AG20443 (cell line): ENCODE results near the gene TNS1.
A peak's percentile ranks its signal among the peaks of the same experiment; 100 is the strongest.

Experiments used
- DNase-seq: peaks from one replicate; pipeline ENCODE4 v3.0.0; 2012; ENCODE audit warnings: low spot score, mixed read lengths

The TNS1 gene

GRCh38 chr2:217833439-217833838 lies 169.4 kb downstream of the TNS1 start:
- no peak for DNase-seq

GRCh38 chr2:217832987-217833386 lies 169.8 kb downstream of the TNS1 start:
- no peak for DNase-seq

GRCh38 chr2:217832115-217832514 lies 170.7 kb downstream of the TNS1 start:
- no peak for DNase-seq

GRCh38 chr2:217831306-217831705 lies 171.5 kb downstream of the TNS1 start:
- no peak for DNase-seq

GRCh38 chr2:217830807-217831206 lies 172.0 kb downstream of the TNS1 start:
- DNase-seq, result no peak

- no peak for DNase-seq
Measured at GRCh38 chr2:217830061-217830460, 172.7 kb downstream of the TNS1 start.

GRCh38 chr2:217829420-217829819 lies 173.4 kb downstream of the TNS1 start:
- DNase-seq, result no peak

GRCh38 chr2:217828336-217828735 lies 174.5 kb downstream of the TNS1 start:
- DNase-seq, result no peak

- peak; percentile 44 for DNase-seq
Measured at GRCh38 chr2:217827430-217828201, 175.2 kb downstream of the TNS1 start.

GRCh38 chr2:217826991-217827390 lies 175.8 kb downstream of the TNS1 start:
- DNase-seq, result no peak

- DNase-seq, result peak; percentile 28
Measured at GRCh38 chr2:217826520-217826919, 176.3 kb downstream of the TNS1 start.

- DNase-seq, result no peak
Measured at GRCh38 chr2:217825469-217826235, 177.1 kb downstream of the TNS1 start.

GRCh38 chr2:217824223-217824622 lies 178.6 kb downstream of the TNS1 start:
- DNase-seq, result no peak

- DNase-seq, result no peak
Measured at GRCh38 chr2:217823626-217824025, 179.2 kb downstream of the TNS1 start.

- DNase-seq, result peak; percentile 55
Measured at GRCh38 chr2:217822296-217823252, 180.2 kb downstream of the TNS1 start.

GRCh38 chr2:217821536-217822147 lies 181.2 kb downstream of the TNS1 start:
- DNase-seq, result no peak

- no peak for DNase-seq
Measured at GRCh38 chr2:217820904-217821303, 181.9 kb downstream of the TNS1 start.

GRCh38 chr2:217820091-217820819 lies 182.5 kb downstream of the TNS1 start:
- no peak for DNase-seq

- no peak for DNase-seq
Measured at GRCh38 chr2:217818293-217818850, 184.4 kb downstream of the TNS1 start.

GRCh38 chr2:217817466-217818292 lies 185.1 kb downstream of the TNS1 start:
- no peak for DNase-seq
